HepG2 (cell line): ENCODE results near the gene EFCAB14. TPM values are rescaled to one million over a fixed set of nuclear protein-coding genes. Genes with fewer than 3 reads are reported as not detected.

ENCODE experiments used
- ARID3A ChIP-seq: IDR thresholded peaks from 2 replicates; pipeline ENCODE4 v1.6.1; 2012; ENCODE audit warnings: low read depth, low read length, improper control_type of control experiment
- NFIB ChIP-seq: sonication (generic); formaldehyde crosslinking; IDR thresholded peaks from 2 replicates; pipeline ENCODE4 v1.9.0; 2021; ENCODE audit warnings: missing genetic modification reagents, mild to moderate bottlenecking, borderline replicate concordance
- SOX6 ChIP-seq, 2 experiments: fragments of 450-650 bp in 1 of 2; sonication (generic) in 1 of 2; formaldehyde crosslinking in 1 of 2; IDR thresholded peaks; 2 replicates each; pipeline versions ENCODE4 v1.4.0 to v1.6.1; 2017 to 2020; ENCODE audit warnings: antibody characterized with exemption in 1 of 2, mild to moderate bottlenecking in 1 of 2, missing genetic modification reagents in 1 of 2
- SP140L ChIP-seq: sonication (generic); formaldehyde crosslinking; IDR thresholded peaks from 2 replicates; pipeline ENCODE4 v1.4.0; 2020; ENCODE audit warnings: missing genetic modification reagents, borderline replicate concordance
- TCF7 ChIP-seq: sonication (generic); IDR thresholded peaks from 2 replicates; pipeline ENCODE4 v1.6.1; 2016; ENCODE audit warnings: antibody characterized with exemption, low read depth
- ZFY ChIP-seq: sonication (generic); formaldehyde crosslinking; IDR thresholded peaks from 2 replicates; pipeline ENCODE4 v1.4.0; 2020; ENCODE audit warnings: missing genetic modification reagents
- ZMYM2 ChIP-seq: sonication (generic); formaldehyde crosslinking; IDR thresholded peaks from 2 replicates; pipeline ENCODE4 v1.8.0; 2022; ENCODE audit warnings: mild to moderate bottlenecking, missing genetic modification reagents
- ZNF160 ChIP-seq: sonication (generic); formaldehyde crosslinking; IDR thresholded peaks from 2 replicates; pipeline ENCODE4 v1.8.0; 2022; ENCODE audit warnings: mild to moderate bottlenecking, inconsistent platforms, missing genetic modification reagents
- ZNF501 ChIP-seq: sonication (generic); formaldehyde crosslinking; IDR thresholded peaks from 2 replicates; pipeline ENCODE4 v1.5.1; 2020; ENCODE audit warnings: mild to moderate bottlenecking, moderate library complexity, missing genetic modification reagents
- ZNF713 ChIP-seq: sonication (generic); formaldehyde crosslinking; IDR thresholded peaks from 2 replicates; pipeline ENCODE4 v1.4.0; 2020; ENCODE audit warnings: mild to moderate bottlenecking, missing genetic modification reagents
- ZNF781 ChIP-seq: sonication (generic); formaldehyde crosslinking; IDR thresholded peaks from 2 replicates; pipeline ENCODE4 v1.5.1; 2020; ENCODE audit warnings: borderline replicate concordance, mild to moderate bottlenecking, missing genetic modification reagents; ENCODE audit errors: not compliant biosample characterization
- polyA plus RNA-seq, 8 experiments: library from polyadenylated mRNA; depleted of rRNA in 3 of 8; stranded (reverse) in 7 of 8; unstranded in 1 of 8; fragments of >200 nt; fragmentation: Illumina TruSeq in 4 of 8; extraction: Trizol in 4 of 8; gene quantifications; 2 replicates each; pipeline versions ENCODE4 v1.2.1 to v1.2.3, GENCODE V29; 2011 to 2016; ENCODE audit warnings: low read depth in 4 of 8, missing spikeins in 1 of 8, mixed read lengths in 1 of 8; ENCODE audit not compliant: insufficient read depth in 1 of 8
- total RNA-seq, 5 experiments: library from RNA; depleted of rRNA; stranded (reverse); fragments of >200 nt; fragmentation: Illumina TruSeq; extraction: Trizol; gene quantifications; 2 replicates each; pipeline ENCODE4 v1.2.3, GENCODE V29; 2016; ENCODE audit warnings: low read depth in 1 of 5
- TF ChIP-seq, protein P1 (sequence below): sonication (generic); formaldehyde crosslinking; IDR thresholded peaks from 2 replicates; pipeline ENCODE4 v1.5.0; 2020; ENCODE audit warnings: mild to moderate bottlenecking, missing genetic modification reagents
- TF ChIP-seq, protein P2 (sequence below): sonication (generic); formaldehyde crosslinking; IDR thresholded peaks from 2 replicates; pipeline ENCODE4 v1.4.0; 2020; ENCODE audit warnings: missing genetic modification reagents, borderline replicate concordance
- TF ChIP-seq, protein P3 (sequence below): conservative IDR thresholded peaks from 2 replicates; pipeline ENCODE4 v1.6.1; 2018; ENCODE audit warnings: missing genetic modification reagents
- TF ChIP-seq, protein P4 (sequence below): sonication (generic); formaldehyde crosslinking; IDR thresholded peaks from 2 replicates; pipeline ENCODE4 v1.4.0; 2020; ENCODE audit warnings: missing genetic modification reagents, borderline replicate concordance

EFCAB14 gene
- total and polyA plus RNA-seq, 2 of the 13 experiments (the other 11 are each of a cell fraction or from before 2014, with no cell fraction given), result 13.4 to 17.9 TPM

DNA sequence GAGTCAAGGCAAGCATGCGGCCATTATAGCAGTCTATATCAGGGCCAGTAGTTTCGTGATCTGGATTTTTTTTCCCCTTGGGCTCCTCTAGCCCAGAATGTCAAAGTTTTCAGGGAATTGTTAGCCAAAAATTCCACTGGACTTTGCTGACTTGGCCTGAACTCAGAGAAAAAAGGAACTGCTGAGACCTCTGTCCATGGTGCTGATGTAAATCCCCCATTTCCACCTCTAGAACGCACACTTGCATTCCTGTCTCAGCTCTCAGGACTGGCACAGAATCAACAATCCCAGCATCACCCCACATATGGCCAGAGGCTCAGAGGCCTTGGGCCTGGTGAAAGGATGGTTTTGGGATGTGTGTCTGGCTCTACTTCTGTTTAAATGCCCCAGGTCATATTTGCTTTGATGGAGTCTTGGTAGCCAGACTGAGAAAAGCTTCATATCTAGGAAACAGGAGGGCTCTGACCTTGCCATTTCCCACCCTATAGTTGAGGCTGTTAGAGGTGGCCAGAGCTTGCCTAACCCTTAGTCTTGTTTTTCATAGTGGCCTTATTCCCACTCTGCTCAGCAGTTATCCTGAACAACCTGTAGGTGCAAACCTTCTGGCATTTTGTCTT is 16.9 kb upstream of the EFCAB14 start (continued):
- TF ChIP-seq NFIB (CRISPR knock-in tag) (no peak), ARID3A (no peak), ZFY (CRISPR knock-in tag) (0 out of 2 replicates have a peak, but pooled peaks have one; percentile 21), ZNF781 (CRISPR knock-in tag) (peak; percentile 73), SP140L (CRISPR knock-in tag) (peak; percentile 96; the same call in 1 of the 2 replicates), TCF7 (no peak), ZMYM2 (no peak), ZNF160 (CRISPR knock-in tag) (peak; percentile 68; the same call in 1 of the 2 replicates), SOX6 (IDR thresholded peaks at IDR 0.05) (no peak), SOX6 (CRISPR knock-in tag; IDR thresholded peaks at IDR 0.05) (no peak), ZNF713 (CRISPR knock-in tag) (no peak), ZNF501 (CRISPR knock-in tag) (no peak)
- TF ChIP-seq, protein P1, sequence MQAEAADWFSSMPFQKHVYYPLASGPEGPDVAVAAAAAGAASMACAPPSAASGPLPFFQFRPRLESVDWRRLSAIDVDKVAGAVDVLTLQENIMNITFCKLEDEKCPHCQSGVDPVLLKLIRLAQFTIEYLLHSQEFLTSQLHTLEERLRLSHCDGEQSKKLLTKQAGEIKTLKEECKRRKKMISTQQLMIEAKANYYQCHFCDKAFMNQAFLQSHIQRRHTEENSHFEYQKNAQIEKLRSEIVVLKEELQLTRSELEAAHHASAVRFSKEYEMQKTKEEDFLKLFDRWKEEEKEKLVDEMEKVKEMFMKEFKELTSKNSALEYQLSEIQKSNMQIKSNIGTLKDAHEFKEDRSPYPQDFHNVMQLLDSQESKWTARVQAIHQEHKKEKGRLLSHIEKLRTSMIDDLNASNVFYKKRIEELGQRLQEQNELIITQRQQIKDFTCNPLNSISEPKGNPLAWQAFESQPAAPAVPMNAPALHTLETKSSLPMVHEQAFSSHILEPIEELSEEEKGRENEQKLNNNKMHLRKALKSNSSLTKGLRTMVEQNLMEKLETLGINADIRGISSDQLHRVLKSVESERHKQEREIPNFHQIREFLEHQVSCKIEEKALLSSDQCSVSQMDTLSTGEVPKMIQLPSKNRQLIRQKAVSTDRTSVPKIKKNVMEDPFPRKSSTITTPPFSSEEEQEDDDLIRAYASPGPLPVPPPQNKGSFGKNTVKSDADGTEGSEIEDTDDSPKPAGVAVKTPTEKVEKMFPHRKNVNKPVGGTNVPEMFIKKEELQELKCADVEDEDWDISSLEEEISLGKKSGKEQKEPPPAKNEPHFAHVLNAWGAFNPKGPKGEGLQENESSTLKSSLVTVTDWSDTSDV (CRISPR knock-in tag), result no peak
- TF ChIP-seq, protein P2, sequence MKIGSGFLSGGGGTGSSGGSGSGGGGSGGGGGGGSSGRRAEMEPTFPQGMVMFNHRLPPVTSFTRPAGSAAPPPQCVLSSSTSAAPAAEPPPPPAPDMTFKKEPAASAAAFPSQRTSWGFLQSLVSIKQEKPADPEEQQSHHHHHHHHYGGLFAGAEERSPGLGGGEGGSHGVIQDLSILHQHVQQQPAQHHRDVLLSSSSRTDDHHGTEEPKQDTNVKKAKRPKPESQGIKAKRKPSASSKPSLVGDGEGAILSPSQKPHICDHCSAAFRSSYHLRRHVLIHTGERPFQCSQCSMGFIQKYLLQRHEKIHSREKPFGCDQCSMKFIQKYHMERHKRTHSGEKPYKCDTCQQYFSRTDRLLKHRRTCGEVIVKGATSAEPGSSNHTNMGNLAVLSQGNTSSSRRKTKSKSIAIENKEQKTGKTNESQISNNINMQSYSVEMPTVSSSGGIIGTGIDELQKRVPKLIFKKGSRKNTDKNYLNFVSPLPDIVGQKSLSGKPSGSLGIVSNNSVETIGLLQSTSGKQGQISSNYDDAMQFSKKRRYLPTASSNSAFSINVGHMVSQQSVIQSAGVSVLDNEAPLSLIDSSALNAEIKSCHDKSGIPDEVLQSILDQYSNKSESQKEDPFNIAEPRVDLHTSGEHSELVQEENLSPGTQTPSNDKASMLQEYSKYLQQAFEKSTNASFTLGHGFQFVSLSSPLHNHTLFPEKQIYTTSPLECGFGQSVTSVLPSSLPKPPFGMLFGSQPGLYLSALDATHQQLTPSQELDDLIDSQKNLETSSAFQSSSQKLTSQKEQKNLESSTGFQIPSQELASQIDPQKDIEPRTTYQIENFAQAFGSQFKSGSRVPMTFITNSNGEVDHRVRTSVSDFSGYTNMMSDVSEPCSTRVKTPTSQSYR (CRISPR knock-in tag), result peak; percentile 69; the same call in 1 of the 2 replicates
- TF ChIP-seq, protein P3, sequence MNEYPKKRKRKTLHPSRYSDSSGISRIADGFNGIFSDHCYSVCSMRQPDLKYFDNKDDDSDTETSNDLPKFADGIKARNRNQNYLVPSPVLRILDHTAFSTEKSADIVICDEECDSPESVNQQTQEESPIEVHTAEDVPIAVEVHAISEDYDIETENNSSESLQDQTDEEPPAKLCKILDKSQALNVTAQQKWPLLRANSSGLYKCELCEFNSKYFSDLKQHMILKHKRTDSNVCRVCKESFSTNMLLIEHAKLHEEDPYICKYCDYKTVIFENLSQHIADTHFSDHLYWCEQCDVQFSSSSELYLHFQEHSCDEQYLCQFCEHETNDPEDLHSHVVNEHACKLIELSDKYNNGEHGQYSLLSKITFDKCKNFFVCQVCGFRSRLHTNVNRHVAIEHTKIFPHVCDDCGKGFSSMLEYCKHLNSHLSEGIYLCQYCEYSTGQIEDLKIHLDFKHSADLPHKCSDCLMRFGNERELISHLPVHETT (CRISPR knock-in tag), result peak; percentile 44; the same call in 1 of the 2 replicates
- TF ChIP-seq, protein P4, sequence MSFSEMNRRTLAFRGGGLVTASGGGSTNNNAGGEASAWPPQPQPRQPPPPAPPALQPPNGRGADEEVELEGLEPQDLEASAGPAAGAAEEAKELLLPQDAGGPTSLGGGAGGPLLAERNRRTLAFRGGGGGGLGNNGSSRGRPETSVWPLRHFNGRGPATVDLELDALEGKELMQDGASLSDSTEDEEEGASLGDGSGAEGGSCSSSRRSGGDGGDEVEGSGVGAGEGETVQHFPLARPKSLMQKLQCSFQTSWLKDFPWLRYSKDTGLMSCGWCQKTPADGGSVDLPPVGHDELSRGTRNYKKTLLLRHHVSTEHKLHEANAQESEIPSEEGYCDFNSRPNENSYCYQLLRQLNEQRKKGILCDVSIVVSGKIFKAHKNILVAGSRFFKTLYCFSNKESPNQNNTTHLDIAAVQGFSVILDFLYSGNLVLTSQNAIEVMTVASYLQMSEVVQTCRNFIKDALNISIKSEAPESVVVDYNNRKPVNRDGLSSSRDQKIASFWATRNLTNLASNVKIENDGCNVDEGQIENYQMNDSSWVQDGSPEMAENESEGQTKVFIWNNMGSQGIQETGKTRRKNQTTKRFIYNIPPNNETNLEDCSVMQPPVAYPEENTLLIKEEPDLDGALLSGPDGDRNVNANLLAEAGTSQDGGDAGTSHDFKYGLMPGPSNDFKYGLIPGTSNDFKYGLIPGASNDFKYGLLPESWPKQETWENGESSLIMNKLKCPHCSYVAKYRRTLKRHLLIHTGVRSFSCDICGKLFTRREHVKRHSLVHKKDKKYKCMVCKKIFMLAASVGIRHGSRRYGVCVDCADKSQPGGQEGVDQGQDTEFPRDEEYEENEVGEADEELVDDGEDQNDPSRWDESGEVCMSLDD (CRISPR knock-in tag), result peak; percentile 62; the same call in 1 of the 2 replicates
